WTC11 (cell line): ENCODE results near the gene TCF12. TPM values are rescaled to one million over a fixed set of nuclear protein-coding genes. Genes with fewer than 3 reads are reported as not detected.

ENCODE experiments used
- ATAC-seq: fragments of 200-7000 bp; cut with Tn5 transposase; 2 replicates; pipeline ENCODE4 v1.10.0; 2021; ENCODE audit warnings: mild to moderate bottlenecking, moderate library complexity
- CTCF ChIA-PET: fragments of 300-600 bp; sonication (Branson Sonifier 250); formaldehyde crosslinking; loops from one replicate; lab custom pipeline; 2021; ENCODE audit warnings: antibody characterized with exemption; lab: Charles Lee
- POLR2A ChIA-PET: fragments of 350-600 bp; sonication (Branson Sonifier 250); formaldehyde crosslinking; loops from one replicate; lab custom pipeline; 2021; ENCODE audit warnings: antibody characterized with exemption; lab: Charles Lee
- DNase-seq: peaks from one replicate; pipeline ENCODE4 v3.0.0; 2021; ENCODE audit warnings: low spot score
- H3K27ac Mint-ChIP-seq: 2 replicates; pipeline ENCODE4 v1.8.0; 2021; ENCODE audit warnings: mixed read lengths
- H3K27me3 Mint-ChIP-seq: 2 replicates; pipeline ENCODE4 v1.8.0; 2021; ENCODE audit warnings: low read depth, mild to moderate bottlenecking, moderate library complexity, mixed read lengths
- H3K36me3 Mint-ChIP-seq: 2 replicates; pipeline ENCODE4 v1.8.0; 2021; ENCODE audit warnings: mixed read lengths
- H3K4me1 Mint-ChIP-seq: 2 replicates; pipeline ENCODE4 v1.8.0; 2022; ENCODE audit warnings: mixed read lengths
- H3K4me3 Mint-ChIP-seq: 2 replicates; pipeline ENCODE4 v1.8.0; 2021; ENCODE audit warnings: mild to moderate bottlenecking, moderate library complexity, mixed read lengths
- H3K9me3 Mint-ChIP-seq: 2 replicates; pipeline ENCODE4 v1.8.0; 2021; ENCODE audit warnings: mixed read lengths
- ATF3 ChIP-seq: sonication (generic); formaldehyde crosslinking; conservative IDR thresholded peaks from 2 replicates; pipeline ENCODE4 v1.8.1; 2022; ENCODE audit warnings: mild to moderate bottlenecking, missing genetic modification reagents
- CREB1 ChIP-seq: sonication (generic); formaldehyde crosslinking; IDR thresholded peaks from 2 replicates; pipeline ENCODE4 v1.8.0; 2023; ENCODE audit warnings: mild to moderate bottlenecking, missing genetic modification reagents
- CREM ChIP-seq: sonication (generic); formaldehyde crosslinking; IDR thresholded peaks from 2 replicates; pipeline ENCODE4 v1.8.1; 2022; ENCODE audit warnings: mild to moderate bottlenecking, missing genetic modification reagents, moderate library complexity
- CTCF ChIP-seq: fragments of 200-600 bp; IDR thresholded peaks from 2 replicates; pipeline ENCODE4 v1.8.0; 2022; ENCODE audit warnings: antibody characterized with exemption
- ELF4 ChIP-seq: sonication (generic); formaldehyde crosslinking; IDR thresholded peaks from 2 replicates; pipeline ENCODE4 v1.8.1; 2022; ENCODE audit warnings: low read depth, mild to moderate bottlenecking, moderate library complexity, missing genetic modification reagents
- ETV6 ChIP-seq: sonication (generic); formaldehyde crosslinking; IDR thresholded peaks from 2 replicates; pipeline ENCODE4 v1.8.1; 2022; ENCODE audit warnings: mild to moderate bottlenecking, missing genetic modification reagents
- FOXP1 ChIP-seq: sonication (generic); formaldehyde crosslinking; IDR thresholded peaks from 2 replicates; pipeline ENCODE4 v1.8.0; 2022; ENCODE audit warnings: missing genetic modification reagents, mild to moderate bottlenecking, moderate library complexity, borderline replicate concordance
- JUN ChIP-seq: sonication (generic); formaldehyde crosslinking; IDR thresholded peaks from 2 replicates; pipeline ENCODE4 v1.8.0; 2023; ENCODE audit warnings: mild to moderate bottlenecking, missing genetic modification reagents
- NR1H2 ChIP-seq: sonication (generic); formaldehyde crosslinking; IDR thresholded peaks from 2 replicates; pipeline ENCODE4 v1.9.0; 2021; ENCODE audit warnings: mild to moderate bottlenecking, moderate library complexity, missing genetic modification reagents
- NR3C1 ChIP-seq: sonication (generic); formaldehyde crosslinking; conservative IDR thresholded peaks from 2 replicates; pipeline ENCODE4 v1.8.1; 2023; ENCODE audit warnings: low read depth, mild to moderate bottlenecking, missing genetic modification reagents
- PREB ChIP-seq: sonication (generic); formaldehyde crosslinking; IDR thresholded peaks from 2 replicates; pipeline ENCODE4 v1.8.1; 2022; ENCODE audit warnings: mild to moderate bottlenecking, missing genetic modification reagents, moderate library complexity, borderline replicate concordance
- SOX15 ChIP-seq: fragments of 250-450 bp; sonication (Bioruptor Pico); IDR thresholded peaks from 2 replicates; pipeline ENCODE4 v1.9.0; 2021; ENCODE audit warnings: mild to moderate bottlenecking
- TEAD4 ChIP-seq: sonication (generic); formaldehyde crosslinking; IDR thresholded peaks from 2 replicates; pipeline ENCODE4 v1.8.0; 2022; ENCODE audit warnings: mild to moderate bottlenecking, missing genetic modification reagents
- TP53 ChIP-seq: sonication (generic); formaldehyde crosslinking; IDR thresholded peaks from 2 replicates; pipeline ENCODE4 v1.8.1; 2023; ENCODE audit warnings: mild to moderate bottlenecking, missing genetic modification reagents
- ZNF416 ChIP-seq: fragments of 250-450 bp; sonication (Bioruptor Pico); IDR thresholded peaks from 2 replicates; pipeline ENCODE4 v1.9.0; 2021; ENCODE audit warnings: mild to moderate bottlenecking, inconsistent platforms
- total RNA-seq: library from RNA; stranded (reverse); gene quantifications from 3 replicates; pipeline ENCODE4 v1.2.3, GENCODE V29; 2021
- TF ChIP-seq, protein P1 (sequence below): sonication (generic); formaldehyde crosslinking; IDR thresholded peaks from 2 replicates; pipeline ENCODE4 v1.8.0; 2023; ENCODE audit warnings: mild to moderate bottlenecking, missing genetic modification reagents
- TF ChIP-seq, protein P2 (sequence below): sonication (generic); formaldehyde crosslinking; IDR thresholded peaks from 2 replicates; pipeline ENCODE4 v1.8.0; 2022; ENCODE audit warnings: mild to moderate bottlenecking, missing genetic modification reagents
- TF ChIP-seq, protein P3 (sequence below): sonication (generic); formaldehyde crosslinking; IDR thresholded peaks from 2 replicates; pipeline ENCODE4 v1.8.0; 2022; ENCODE audit warnings: missing genetic modification reagents
- TF ChIP-seq, protein P4 (sequence below): fragments of 250-450 bp; sonication (Bioruptor Pico); conservative IDR thresholded peaks from 2 replicates; pipeline ENCODE4 v1.9.0; 2021; ENCODE audit warnings: mild to moderate bottlenecking

TCF12 gene
- total RNA-seq, 1 experiment from 2014 or later = 73.2 TPM

DNA sequence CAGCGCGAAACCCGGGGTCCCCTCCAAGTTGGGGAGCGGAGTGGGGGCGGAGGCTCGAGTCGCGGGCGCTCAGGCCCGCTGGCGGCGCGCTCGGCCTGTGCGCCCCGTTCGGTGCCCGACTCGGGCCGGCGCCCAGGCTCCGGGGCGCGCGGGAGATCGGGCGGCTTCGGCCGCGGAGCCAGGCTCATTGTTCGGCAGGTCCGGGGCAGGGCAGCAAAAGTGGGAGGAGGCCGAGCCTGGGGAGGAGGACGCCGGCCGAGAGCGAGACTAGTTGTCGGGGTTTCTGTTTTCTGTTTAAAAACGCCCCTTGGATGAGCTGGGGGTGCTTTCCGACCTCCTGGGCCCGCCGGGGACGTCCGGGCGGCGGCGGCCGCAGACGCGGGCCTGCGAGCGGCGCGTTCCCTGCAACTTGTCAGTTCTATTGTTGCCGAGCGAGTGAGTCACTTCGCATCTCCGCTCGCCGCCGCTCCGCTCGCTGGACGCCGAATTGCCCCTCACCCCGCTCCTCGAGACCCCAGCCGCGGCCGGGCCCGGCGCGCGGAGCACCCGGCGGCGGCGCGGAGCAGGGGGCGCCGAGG, 676 bp downstream of the TCF12 start:
- Mint-ChIP-seq H3K4me1 (peaks cover 36% of the 10 kb centered on the region), H3K4me3 (peak overlapping the region; percentile 86), H3K27ac (no peak overlapping the region), H3K9me3 (peaks cover 14% of the 10 kb centered on the region), H3K36me3 (peaks cover 34% of the 10 kb centered on the region), H3K27me3 (peaks cover 17% of the 10 kb centered on the region)
- ChIA-PET CTCF (interaction anchor here (1.0 to 1.1 kb wide), 2 partner anchors 31 to 219 kb away, joined by 3 to 4 read pairs; no protein-coding TSS in a partner anchor), POLR2A (interaction anchor here (1.7 kb wide), 1 partner anchor 32 kb away, joined by 25 read pairs; no protein-coding TSS in a partner anchor)
- peak; percentile 3 for ATAC-seq
- TF ChIP-seq ZNF416 (CRISPR knock-in tag) (0 out of 2 replicates have a peak, but pooled peaks have one; percentile 12), TEAD4 (CRISPR knock-in tag) (0 out of 2 replicates have a peak, but pooled peaks have one; percentile 8), JUN (CRISPR knock-in tag) (peak; percentile 81; the same call in 1 of the 2 replicates), TP53 (CRISPR knock-in tag) (no peak)
- TF ChIP-seq, all 79 proteins: peak for 3
- peak; percentile 60 for DNase-seq

- ChIA-PET POLR2A (interaction anchor here (0.7 to 0.8 kb wide), 2 partner anchors 20 to 34 kb away, joined by 3 to 6 read pairs; no protein-coding TSS in a partner anchor), CTCF (interaction anchor here (0.8 kb wide), 2 partner anchors 8 to 219 kb away, joined by 3 read pairs; no protein-coding TSS in a partner anchor)
- peaks cover 14% of the 10 kb centered on the region for H3K9me3 Mint-ChIP-seq
- peaks cover 38% of the 10 kb centered on the region for H3K4me1 Mint-ChIP-seq
- DNase-seq (peak; percentile 60), ATAC-seq (peak; percentile 29)
- peaks cover 17% of the 10 kb centered on the region for H3K27me3 Mint-ChIP-seq
- H3K4me3 Mint-ChIP-seq = peak overlapping the region; percentile 86
- H3K36me3 Mint-ChIP-seq = peaks cover 40% of the 10 kb centered on the region
- H3K27ac Mint-ChIP-seq = peak overlapping the region; percentile 68
- TF ChIP-seq ATF3 (CRISPR knock-in tag) = no peak
- no peak for TF ChIP-seq PREB (CRISPR knock-in tag)
- no peak for TF ChIP-seq ETV6 (CRISPR knock-in tag)
- no peak for TF ChIP-seq CTCF
- TF ChIP-seq, protein P1, sequence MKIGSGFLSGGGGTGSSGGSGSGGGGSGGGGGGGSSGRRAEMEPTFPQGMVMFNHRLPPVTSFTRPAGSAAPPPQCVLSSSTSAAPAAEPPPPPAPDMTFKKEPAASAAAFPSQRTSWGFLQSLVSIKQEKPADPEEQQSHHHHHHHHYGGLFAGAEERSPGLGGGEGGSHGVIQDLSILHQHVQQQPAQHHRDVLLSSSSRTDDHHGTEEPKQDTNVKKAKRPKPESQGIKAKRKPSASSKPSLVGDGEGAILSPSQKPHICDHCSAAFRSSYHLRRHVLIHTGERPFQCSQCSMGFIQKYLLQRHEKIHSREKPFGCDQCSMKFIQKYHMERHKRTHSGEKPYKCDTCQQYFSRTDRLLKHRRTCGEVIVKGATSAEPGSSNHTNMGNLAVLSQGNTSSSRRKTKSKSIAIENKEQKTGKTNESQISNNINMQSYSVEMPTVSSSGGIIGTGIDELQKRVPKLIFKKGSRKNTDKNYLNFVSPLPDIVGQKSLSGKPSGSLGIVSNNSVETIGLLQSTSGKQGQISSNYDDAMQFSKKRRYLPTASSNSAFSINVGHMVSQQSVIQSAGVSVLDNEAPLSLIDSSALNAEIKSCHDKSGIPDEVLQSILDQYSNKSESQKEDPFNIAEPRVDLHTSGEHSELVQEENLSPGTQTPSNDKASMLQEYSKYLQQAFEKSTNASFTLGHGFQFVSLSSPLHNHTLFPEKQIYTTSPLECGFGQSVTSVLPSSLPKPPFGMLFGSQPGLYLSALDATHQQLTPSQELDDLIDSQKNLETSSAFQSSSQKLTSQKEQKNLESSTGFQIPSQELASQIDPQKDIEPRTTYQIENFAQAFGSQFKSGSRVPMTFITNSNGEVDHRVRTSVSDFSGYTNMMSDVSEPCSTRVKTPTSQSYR (CRISPR knock-in tag) = no peak
- no peak for TF ChIP-seq FOXP1
- no peak for TF ChIP-seq NR3C1
- TF ChIP-seq, protein P2, sequence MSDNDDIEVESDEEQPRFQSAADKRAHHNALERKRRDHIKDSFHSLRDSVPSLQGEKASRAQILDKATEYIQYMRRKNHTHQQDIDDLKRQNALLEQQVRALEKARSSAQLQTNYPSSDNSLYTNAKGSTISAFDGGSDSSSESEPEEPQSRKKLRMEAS (CRISPR knock-in tag) = peak; percentile 22; the same call in 1 of the 2 replicates
- TF ChIP-seq, protein P3, sequence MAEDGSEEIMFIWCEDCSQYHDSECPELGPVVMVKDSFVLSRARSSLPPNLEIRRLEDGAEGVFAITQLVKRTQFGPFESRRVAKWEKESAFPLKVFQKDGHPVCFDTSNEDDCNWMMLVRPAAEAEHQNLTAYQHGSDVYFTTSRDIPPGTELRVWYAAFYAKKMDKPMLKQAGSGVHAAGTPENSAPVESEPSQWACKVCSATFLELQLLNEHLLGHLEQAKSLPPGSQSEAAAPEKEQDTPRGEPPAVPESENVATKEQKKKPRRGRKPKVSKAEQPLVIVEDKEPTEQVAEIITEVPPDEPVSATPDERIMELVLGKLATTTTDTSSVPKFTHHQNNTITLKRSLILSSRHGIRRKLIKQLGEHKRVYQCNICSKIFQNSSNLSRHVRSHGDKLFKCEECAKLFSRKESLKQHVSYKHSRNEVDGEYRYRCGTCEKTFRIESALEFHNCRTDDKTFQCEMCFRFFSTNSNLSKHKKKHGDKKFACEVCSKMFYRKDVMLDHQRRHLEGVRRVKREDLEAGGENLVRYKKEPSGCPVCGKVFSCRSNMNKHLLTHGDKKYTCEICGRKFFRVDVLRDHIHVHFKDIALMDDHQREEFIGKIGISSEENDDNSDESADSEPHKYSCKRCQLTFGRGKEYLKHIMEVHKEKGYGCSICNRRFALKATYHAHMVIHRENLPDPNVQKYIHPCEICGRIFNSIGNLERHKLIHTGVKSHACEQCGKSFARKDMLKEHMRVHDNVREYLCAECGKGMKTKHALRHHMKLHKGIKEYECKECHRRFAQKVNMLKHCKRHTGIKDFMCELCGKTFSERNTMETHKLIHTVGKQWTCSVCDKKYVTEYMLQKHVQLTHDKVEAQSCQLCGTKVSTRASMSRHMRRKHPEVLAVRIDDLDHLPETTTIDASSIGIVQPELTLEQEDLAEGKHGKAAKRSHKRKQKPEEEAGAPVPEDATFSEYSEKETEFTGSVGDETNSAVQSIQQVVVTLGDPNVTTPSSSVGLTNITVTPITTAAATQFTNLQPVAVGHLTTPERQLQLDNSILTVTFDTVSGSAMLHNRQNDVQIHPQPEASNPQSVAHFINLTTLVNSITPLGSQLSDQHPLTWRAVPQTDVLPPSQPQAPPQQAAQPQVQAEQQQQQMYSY (CRISPR knock-in tag) = no peak
- TF ChIP-seq ELF4 (CRISPR knock-in tag) = no peak
- TF ChIP-seq CREM = 0 out of 2 replicates have a peak, but pooled peaks have one; percentile 18
- no peak for TF ChIP-seq NR1H2 (CRISPR knock-in tag)
- TF ChIP-seq SOX15 (CRISPR knock-in tag) = no peak
- TF ChIP-seq, protein P4, sequence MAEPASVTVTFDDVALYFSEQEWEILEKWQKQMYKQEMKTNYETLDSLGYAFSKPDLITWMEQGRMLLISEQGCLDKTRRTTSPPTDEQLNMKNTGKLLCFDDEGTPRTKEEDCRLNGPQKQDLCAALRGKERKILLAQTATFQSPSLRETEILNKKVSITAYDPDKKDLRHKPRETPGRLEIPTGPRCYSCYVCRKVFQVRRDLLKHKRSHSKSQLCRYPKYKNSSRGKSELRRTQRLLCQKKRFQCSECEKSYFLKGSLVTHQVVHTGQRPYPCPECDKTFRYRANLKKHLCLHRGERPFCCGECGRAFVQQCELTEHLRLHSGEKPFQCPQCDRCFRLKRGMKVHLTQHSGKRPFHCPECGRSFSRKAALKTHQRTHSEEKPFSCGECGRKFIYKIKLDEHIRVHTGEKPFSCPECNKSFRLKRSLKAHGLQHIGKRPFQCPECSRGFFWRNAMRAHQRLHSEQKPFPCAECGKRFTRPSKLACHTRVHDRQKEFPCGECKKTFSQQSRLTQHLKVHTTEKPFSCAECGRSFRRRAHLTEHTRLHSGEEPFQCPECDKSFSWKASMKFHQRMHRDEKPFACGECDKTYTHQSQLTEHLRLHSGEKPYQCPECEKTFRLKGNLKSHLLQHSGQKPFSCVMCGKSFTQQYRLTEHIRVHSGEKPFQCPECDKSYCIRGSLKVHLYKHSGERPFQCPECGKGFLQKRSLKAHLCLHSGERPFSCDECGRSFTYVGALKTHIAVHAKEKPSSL = no peak
- TF ChIP-seq CREB1 (CRISPR knock-in tag) = no peak
These were observed 1.3 kb downstream of the TCF12 start for GRCh38 chr15:56919609-56920366.
